BLaER1 (cell line): ENCODE data around the gene HLCS.

ENCODE experiments used
- H3K27ac ChIP-seq: shearing (Covaris generic); formaldehyde crosslinking; 2 replicates; pipeline ENCODE4 v1.8.1; 2022
- H3K27me3 ChIP-seq: shearing (Covaris generic); formaldehyde crosslinking; 2 replicates; pipeline ENCODE4 v1.8.1; 2022
- H3K36me3 ChIP-seq: shearing (Covaris generic); formaldehyde crosslinking; 2 replicates; pipeline ENCODE4 v1.8.1; 2022
- H3K4me1 ChIP-seq: shearing (Covaris generic); formaldehyde crosslinking; 2 replicates; pipeline ENCODE4 v1.8.1; 2022
- H3K4me2 ChIP-seq: shearing (Covaris generic); formaldehyde crosslinking; 2 replicates; pipeline ENCODE4 v1.8.1; 2022
- H3K4me3 ChIP-seq: shearing (Covaris generic); formaldehyde crosslinking; 2 replicates; pipeline ENCODE4 v1.8.1; 2022
- H3K9ac ChIP-seq: shearing (Covaris generic); formaldehyde crosslinking; 2 replicates; pipeline ENCODE4 v1.8.1; 2022
- H3K9me3 ChIP-seq: shearing (Covaris generic); formaldehyde crosslinking; 2 replicates; pipeline ENCODE4 v1.8.1; 2022
- H4K20me1 ChIP-seq: shearing (Covaris generic); formaldehyde crosslinking; 2 replicates; pipeline ENCODE4 v1.8.1; 2022
- Cebpa-rat ChIP-seq: shearing (Covaris generic); IDR thresholded peaks from 2 replicates; pipeline ENCODE4 v1.8.1; 2022

The HLCS gene

DNA sequence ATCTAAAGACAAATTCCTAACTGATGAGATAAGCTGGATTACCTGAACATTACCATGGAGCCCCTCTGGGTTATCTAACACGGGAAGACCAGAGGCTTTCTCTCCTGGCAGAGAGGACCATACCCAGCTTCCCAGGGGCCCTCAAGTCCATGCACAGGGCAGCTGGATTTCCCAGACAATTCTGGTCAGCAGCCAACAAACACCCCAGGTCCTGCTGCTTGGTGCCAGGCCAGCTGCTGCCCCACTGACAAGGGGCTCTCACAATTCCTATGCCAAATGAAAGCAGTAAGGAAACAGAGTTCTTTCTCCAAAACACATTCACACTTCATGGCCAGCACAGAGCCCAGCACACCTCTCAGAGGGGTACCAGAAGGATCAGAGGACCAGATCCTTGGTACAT lies 114.2 kb downstream of the HLCS start:
- H3K27me3 ChIP-seq = no peaks in the 10 kb centered on the region
- no peaks in the 10 kb centered on the region for H4K20me1 ChIP-seq
- no peak overlapping the region for H3K27ac ChIP-seq
- H3K4me2 ChIP-seq = no peak overlapping the region
- H3K4me3 ChIP-seq = no peak overlapping the region
- TF ChIP-seq Cebpa-rat = no peak
- H3K4me1 ChIP-seq = no peaks in the 10 kb centered on the region
- no peaks in the 10 kb centered on the region for H3K36me3 ChIP-seq
- H3K9me3 ChIP-seq = no peaks in the 10 kb centered on the region
- no peak overlapping the region for H3K9ac ChIP-seq

DNA sequence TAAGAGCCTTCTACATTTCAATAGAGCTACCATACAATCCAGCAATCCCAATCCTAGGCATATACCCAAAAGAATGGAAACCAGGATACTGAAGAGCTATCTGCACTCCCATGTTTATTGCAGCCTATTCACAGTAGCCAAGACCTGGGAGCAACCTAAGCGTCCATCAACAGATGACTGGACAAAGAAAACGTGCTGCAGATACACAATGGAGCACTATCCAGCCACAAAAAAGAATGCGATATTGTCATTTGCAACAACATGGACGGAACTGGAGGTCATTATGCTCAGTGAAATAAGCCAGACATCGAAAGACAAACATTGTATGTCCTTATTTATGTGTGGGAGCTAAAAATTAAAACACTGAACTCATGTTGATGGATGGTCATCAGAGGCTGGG lies 115.3 kb downstream of the HLCS start:
- Histone ChIP-seq H4K20me1 (no peaks in the 10 kb centered on the region), H3K4me3 (no peak overlapping the region), H3K36me3 (no peaks in the 10 kb centered on the region), H3K27ac (no peak overlapping the region), H3K9me3 (no peaks in the 10 kb centered on the region), H3K4me2 (no peak overlapping the region), H3K9ac (no peak overlapping the region), H3K27me3 (no peaks in the 10 kb centered on the region), H3K4me1 (no peaks in the 10 kb centered on the region)
- TF ChIP-seq Cebpa-rat = no peak

DNA sequence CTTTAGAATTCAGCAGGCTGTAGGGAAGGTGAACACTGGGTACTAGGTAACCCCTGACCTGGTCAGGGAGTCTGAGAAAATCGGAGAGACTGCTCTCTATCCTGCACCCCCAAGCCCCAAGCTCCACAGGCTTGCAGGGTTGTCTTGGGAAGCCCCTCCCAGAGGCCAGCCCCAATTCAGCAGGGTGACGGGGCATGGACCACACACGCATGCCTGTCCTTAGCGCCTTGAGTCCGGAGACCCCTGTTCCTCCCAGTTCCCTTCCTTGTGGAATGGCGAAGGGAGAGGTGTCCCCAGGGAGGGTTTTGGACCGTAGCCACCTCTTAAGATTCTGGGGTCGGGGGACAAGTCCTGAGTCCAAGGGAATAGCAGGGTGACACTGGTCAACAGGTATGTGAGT lies 116.1 kb downstream of the HLCS start:
- no peaks in the 10 kb centered on the region for H3K27me3 ChIP-seq
- TF ChIP-seq Cebpa-rat = no peak
- H4K20me1 ChIP-seq = no peaks in the 10 kb centered on the region
- no peak overlapping the region for H3K27ac ChIP-seq
- H3K9ac ChIP-seq = no peak overlapping the region
- H3K36me3 ChIP-seq = no peaks in the 10 kb centered on the region
- H3K4me3 ChIP-seq = no peak overlapping the region
- no peaks in the 10 kb centered on the region for H3K4me1 ChIP-seq
- H3K9me3 ChIP-seq = no peaks in the 10 kb centered on the region
- no peak overlapping the region for H3K4me2 ChIP-seq

DNA sequence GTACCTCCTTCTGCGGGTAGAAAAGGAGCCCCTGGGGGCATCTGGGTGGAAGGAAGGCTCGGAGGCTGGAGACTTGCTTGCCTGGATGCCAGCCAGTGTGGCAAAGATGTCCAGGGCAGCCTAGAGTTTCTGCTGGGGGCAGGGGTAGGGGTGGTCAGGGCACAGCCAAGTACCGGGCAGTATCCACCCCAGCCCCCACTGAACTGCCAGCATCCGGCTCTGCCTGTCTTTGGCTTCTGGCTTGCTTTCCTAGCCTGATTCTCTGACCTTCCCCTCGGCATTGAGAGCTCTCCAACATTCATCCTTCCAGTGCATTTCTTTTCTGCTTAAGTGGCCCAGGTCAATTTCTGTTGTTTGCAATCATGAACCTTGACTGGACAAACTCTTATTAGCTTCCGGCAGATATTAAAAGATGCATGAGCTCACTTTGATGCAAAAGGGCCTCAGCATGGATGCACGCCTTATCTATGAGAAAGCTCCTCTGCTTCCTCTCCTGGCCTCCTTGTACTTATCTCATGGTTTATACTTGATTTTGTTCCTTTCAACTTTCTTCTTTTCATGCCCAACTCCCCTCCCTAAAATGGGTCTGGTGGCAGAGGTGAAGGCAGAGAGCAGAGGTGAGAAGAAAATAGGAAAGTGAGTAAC lies 116.9 kb downstream of the HLCS start:
- no peak overlapping the region for H3K4me3 ChIP-seq
- H3K27ac ChIP-seq = no peak overlapping the region
- no peaks in the 10 kb centered on the region for H4K20me1 ChIP-seq
- no peaks in the 10 kb centered on the region for H3K27me3 ChIP-seq
- no peaks in the 10 kb centered on the region for H3K4me1 ChIP-seq
- H3K9ac ChIP-seq = no peak overlapping the region
- H3K9me3 ChIP-seq = no peaks in the 10 kb centered on the region
- TF ChIP-seq Cebpa-rat = no peak
- H3K4me2 ChIP-seq = no peak overlapping the region
- H3K36me3 ChIP-seq = no peaks in the 10 kb centered on the region

DNA sequence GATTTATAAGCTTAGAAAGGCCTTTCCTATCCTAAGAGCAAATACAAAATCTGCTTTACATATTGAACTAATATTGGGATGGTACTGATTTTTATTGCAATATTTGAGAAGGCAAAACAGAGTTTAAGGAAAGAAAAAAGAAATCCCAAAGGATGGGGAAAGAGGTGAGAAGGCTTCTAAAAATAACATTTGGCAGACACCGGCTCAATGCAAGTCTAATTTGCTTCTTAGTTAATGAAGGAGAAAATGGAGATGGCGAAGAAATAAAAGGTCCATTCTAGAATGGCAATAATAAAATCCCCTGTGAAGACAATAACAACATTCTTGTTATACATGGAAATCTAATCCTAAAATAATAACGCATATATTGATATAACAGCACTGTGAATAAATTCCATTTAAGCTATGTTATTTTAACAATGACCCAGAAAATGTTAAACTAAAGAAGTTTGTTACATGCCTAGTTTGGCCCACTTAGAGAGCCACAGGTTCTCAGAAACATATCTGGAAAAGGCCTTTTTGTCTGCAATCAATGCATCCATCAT lies 117.7 kb downstream of the HLCS start:
- H3K27me3 ChIP-seq = no peaks in the 10 kb centered on the region
- H3K4me1 ChIP-seq = no peaks in the 10 kb centered on the region
- H3K9me3 ChIP-seq = no peaks in the 10 kb centered on the region
- no peak for TF ChIP-seq Cebpa-rat
- H3K4me2 ChIP-seq = no peak overlapping the region
- no peak overlapping the region for H3K27ac ChIP-seq
- no peak overlapping the region for H3K9ac ChIP-seq
- no peaks in the 10 kb centered on the region for H4K20me1 ChIP-seq
- H3K4me3 ChIP-seq = no peak overlapping the region
- no peaks in the 10 kb centered on the region for H3K36me3 ChIP-seq

DNA sequence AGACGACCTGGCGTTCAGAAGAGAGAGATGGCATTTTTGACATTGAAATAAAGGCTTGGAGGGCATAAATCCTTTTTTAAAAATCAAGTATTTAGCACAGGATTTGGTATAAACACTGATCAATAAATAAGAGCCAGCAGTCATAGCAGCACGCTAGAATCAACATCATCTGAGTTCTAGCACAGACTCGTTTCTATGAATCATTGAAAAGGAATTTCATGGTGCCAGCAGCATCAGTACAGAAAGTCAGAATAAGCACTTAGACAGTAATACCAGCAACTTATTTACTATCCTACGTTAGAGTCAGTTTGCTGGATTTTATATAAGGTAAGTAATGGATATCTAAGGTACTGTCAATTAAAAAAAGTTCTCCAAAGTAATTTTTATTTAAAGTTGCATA lies 119.3 kb downstream of the HLCS start:
- H3K9ac ChIP-seq = no peak overlapping the region
- TF ChIP-seq Cebpa-rat = no peak
- no peak overlapping the region for H3K4me3 ChIP-seq
- no peak overlapping the region for H3K4me2 ChIP-seq
- no peaks in the 10 kb centered on the region for H3K27me3 ChIP-seq
- no peak overlapping the region for H3K27ac ChIP-seq
- H3K4me1 ChIP-seq = no peaks in the 10 kb centered on the region
- no peaks in the 10 kb centered on the region for H4K20me1 ChIP-seq
- H3K36me3 ChIP-seq = 0 out of 2 replicates have a peak, but pooled peaks cover 4% of the 10 kb centered on the region
- H3K9me3 ChIP-seq = no peaks in the 10 kb centered on the region

DNA sequence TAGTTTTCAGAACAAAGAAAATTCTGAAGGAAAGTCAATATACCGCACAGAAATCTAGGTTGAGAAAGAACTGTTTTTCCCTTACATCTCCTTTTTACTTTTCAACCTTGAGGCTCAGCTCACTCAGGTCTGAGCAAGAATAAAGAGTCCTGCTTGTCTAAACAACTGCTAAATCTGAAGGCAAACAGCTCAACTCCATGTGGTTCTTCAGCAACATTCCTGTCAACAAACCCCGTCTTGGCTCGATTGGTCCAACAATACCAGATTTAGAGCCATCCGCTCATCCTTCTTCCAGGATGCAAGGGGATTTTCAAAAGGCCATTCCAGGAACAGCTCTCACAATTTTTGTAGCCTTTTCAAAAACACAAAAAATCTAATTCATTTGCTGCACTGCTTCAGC lies 119.8 kb downstream of the HLCS start:
- no peak overlapping the region for H3K9ac ChIP-seq
- no peak overlapping the region for H3K4me2 ChIP-seq
- no peaks in the 10 kb centered on the region for H3K4me1 ChIP-seq
- H3K4me3 ChIP-seq = no peak overlapping the region
- no peaks in the 10 kb centered on the region for H4K20me1 ChIP-seq
- H3K27me3 ChIP-seq = no peaks in the 10 kb centered on the region
- no peaks in the 10 kb centered on the region for H3K9me3 ChIP-seq
- TF ChIP-seq Cebpa-rat = no peak
- H3K27ac ChIP-seq = no peak overlapping the region
- H3K36me3 ChIP-seq = 0 out of 2 replicates have a peak, but pooled peaks cover 4% of the 10 kb centered on the region

DNA sequence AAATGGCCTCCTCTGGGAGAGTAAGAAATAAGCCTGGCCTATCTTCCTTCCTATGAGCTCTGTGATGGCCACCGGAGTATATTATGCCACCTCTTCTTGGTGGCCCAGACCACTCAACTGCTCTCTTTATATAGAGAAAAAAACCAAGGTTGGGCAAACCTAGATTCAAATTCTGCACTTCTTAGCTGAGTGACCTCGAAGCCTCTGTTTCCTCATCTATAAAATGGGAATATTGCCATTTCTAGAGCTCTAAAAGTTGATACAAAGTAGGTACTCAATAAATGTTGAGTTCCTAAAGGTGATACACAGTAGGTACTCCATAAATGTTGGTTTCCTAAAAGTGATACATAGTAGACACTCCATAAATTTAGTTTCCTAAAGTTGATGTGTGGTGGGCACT lies 120.7 kb downstream of the HLCS start:
- no peak for TF ChIP-seq Cebpa-rat
- no peak overlapping the region for H3K9ac ChIP-seq
- H3K9me3 ChIP-seq = no peaks in the 10 kb centered on the region
- H3K27ac ChIP-seq = no peak overlapping the region
- H3K4me3 ChIP-seq = no peak overlapping the region
- H3K4me1 ChIP-seq = no peaks in the 10 kb centered on the region
- no peaks in the 10 kb centered on the region for H3K27me3 ChIP-seq
- H3K36me3 ChIP-seq = 0 out of 2 replicates have a peak, but pooled peaks cover 4% of the 10 kb centered on the region
- H3K4me2 ChIP-seq = no peak overlapping the region
- no peaks in the 10 kb centered on the region for H4K20me1 ChIP-seq

DNA sequence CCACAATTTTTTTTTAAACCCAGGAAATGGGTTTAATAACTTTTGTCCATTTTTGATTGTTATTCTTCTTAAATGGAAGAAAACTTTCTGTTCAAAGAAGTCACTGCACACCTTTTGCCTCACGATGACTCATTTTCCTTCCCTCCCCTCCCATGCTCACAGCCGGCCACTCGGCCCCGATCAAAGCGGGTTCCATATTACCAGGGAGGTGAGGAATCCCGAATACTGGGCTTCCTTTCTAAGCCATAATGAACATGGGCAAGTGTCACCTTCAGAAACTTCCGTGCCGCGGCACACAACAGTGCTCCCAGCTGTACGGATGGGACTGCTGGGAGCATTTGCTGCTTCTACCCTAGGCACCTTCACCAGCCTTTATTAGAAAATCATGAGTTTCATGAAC lies 121.4 kb downstream of the HLCS start:
- Histone ChIP-seq H3K9ac (no peak overlapping the region), H3K36me3 (0 out of 2 replicates have a peak, but pooled peaks cover 4% of the 10 kb centered on the region), H3K4me3 (no peak overlapping the region), H4K20me1 (no peaks in the 10 kb centered on the region), H3K9me3 (no peaks in the 10 kb centered on the region), H3K4me2 (no peak overlapping the region), H3K4me1 (no peaks in the 10 kb centered on the region), H3K27me3 (no peaks in the 10 kb centered on the region), H3K27ac (no peak overlapping the region)
- no peak for TF ChIP-seq Cebpa-rat

DNA sequence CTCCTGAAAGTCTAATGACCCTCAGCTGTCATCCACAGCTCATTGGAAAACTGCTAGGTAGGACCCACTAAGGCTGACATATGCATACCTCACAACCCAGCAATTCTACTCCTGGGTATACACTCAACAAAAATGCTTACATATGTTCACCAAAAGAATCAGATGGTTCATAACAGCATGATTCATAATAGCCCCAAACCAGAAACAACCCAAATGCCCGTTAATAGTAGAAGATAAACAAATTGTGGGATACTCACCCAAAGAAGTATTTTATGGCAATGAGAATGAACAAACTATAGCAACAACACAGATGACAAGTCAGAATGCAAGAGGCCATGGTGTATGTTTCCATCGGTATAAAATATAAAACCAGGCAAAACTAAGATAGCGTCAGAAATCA lies 124.6 kb downstream of the HLCS start:
- no peaks in the 10 kb centered on the region for H4K20me1 ChIP-seq
- no peak overlapping the region for H3K9ac ChIP-seq
- 0 out of 2 replicates have a peak, but pooled peaks cover 4% of the 10 kb centered on the region for H3K36me3 ChIP-seq
- H3K4me1 ChIP-seq = no peaks in the 10 kb centered on the region
- TF ChIP-seq Cebpa-rat = no peak
- H3K27me3 ChIP-seq = no peaks in the 10 kb centered on the region
- H3K9me3 ChIP-seq = no peaks in the 10 kb centered on the region
- no peak overlapping the region for H3K4me3 ChIP-seq
- no peak overlapping the region for H3K4me2 ChIP-seq
- H3K27ac ChIP-seq = no peak overlapping the region
